ENCODE data around the gene GPLD1.

DNA sequence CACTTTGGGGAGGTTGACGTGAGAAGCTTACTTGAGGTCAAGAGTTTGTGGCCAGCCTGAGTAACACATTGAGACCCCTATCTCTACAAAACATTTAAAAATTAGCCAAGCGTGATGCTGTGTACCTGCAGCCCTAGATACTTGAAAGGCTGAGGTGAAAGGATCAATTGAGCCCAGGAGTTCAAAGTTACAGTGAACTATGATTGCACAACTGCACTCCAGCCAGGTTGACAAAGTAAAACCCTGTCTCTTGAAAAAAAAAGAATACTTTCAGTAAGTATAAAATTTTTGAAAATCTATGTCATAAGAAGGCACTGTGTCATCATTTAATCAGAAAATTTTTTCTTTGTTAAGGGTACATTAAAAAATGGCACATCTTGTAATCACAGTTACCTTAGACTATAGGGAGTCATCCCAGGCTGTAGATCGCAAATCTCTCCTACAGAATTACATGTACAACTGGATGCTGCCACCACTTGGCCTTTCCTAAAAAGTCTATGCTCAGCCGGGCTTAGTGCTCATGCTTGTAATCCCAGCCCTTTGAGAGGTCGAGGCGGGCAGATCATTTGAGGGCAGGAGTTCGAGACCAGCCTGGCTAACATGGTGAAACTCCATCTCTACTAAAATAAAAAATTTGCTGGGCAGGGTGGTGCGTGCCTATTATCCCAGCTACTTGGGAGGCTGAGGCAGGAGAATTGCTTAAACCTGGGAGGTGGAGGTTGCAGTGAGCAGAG is 103.7 kb downstream of the GPLD1 start:
- no peak for TF ChIP-seq EZH2 (IDR thresholded peaks at IDR 0.05; ENCODE audit: borderline replicate concordance, low read depth, low read length, severe bottlenecking)
- TF ChIP-seq, protein P1, sequence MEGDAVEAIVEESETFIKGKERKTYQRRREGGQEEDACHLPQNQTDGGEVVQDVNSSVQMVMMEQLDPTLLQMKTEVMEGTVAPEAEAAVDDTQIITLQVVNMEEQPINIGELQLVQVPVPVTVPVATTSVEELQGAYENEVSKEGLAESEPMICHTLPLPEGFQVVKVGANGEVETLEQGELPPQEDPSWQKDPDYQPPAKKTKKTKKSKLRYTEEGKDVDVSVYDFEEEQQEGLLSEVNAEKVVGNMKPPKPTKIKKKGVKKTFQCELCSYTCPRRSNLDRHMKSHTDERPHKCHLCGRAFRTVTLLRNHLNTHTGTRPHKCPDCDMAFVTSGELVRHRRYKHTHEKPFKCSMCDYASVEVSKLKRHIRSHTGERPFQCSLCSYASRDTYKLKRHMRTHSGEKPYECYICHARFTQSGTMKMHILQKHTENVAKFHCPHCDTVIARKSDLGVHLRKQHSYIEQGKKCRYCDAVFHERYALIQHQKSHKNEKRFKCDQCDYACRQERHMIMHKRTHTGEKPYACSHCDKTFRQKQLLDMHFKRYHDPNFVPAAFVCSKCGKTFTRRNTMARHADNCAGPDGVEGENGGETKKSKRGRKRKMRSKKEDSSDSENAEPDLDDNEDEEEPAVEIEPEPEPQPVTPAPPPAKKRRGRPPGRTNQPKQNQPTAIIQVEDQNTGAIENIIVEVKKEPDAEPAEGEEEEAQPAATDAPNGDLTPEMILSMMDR (IDR thresholded peaks at IDR 0.05; ENCODE audit: borderline replicate concordance, extremely low read depth, low read length, poor library complexity, severe bottlenecking): no peak

All from DND-41 (cell line).